HL-60 (cell line): Measurements from ENCODE around the gene NQO2.

Source experiments
- DNase-seq, 2 experiments: peaks; one replicate each; pipeline ENCODE4 v3.0.0-alpha.2; 2010 to 2020; ENCODE audit warnings: low read depth in 1 of 2, low spot score in 1 of 2
- H3K27ac ChIP-seq: fragments of 250-450 bp; sonication (Bioruptor Pico); replicated peaks from 2 replicates; pipeline ENCODE4 v1.5.1; 2020; ENCODE audit warnings: mild to moderate bottlenecking, moderate library complexity
- H3K27me3 ChIP-seq: fragments of 250-450 bp; sonication (Bioruptor Pico); 2 replicates; pipeline ENCODE4 v1.5.1; 2021; ENCODE audit warnings: mild to moderate bottlenecking, moderate library complexity; ENCODE audit not compliant: insufficient read depth, poor library complexity, severe bottlenecking
- H3K4me3 ChIP-seq: replicated peaks from 2 replicates; pipeline ENCODE4 v1.5.1; 2011; ENCODE audit warnings: mild to moderate bottlenecking, control low read depth, low read length; ENCODE audit not compliant: insufficient read depth
- GABPA ChIP-seq: IDR thresholded peaks from 2 replicates; pipeline ENCODE4 v1.6.1; 2012; ENCODE audit warnings: low read depth
- POLR2AphosphoS5 ChIP-seq: IDR thresholded peaks from 2 replicates; pipeline ENCODE4 v1.6.1; 2012; ENCODE audit warnings: low read depth
- SPI1 ChIP-seq: IDR thresholded peaks from 2 replicates; pipeline ENCODE4 v1.6.1; 2012; ENCODE audit warnings: low read depth, mild to moderate bottlenecking, borderline replicate concordance
- TF ChIP-seq, protein P1 (sequence below): IDR thresholded peaks from one replicate; pipeline ENCODE4 v1.5.1; 2011; ENCODE audit warnings: low read length, control low read depth, inconsistent platforms; ENCODE audit not compliant: insufficient read depth
- TF ChIP-seq, protein P2 (sequence below): IDR thresholded peaks from 2 replicates; pipeline ENCODE4 v1.6.1; 2012; ENCODE audit warnings: low read depth; ENCODE audit not compliant: insufficient replicate concordance

NQO2 gene

DNA sequence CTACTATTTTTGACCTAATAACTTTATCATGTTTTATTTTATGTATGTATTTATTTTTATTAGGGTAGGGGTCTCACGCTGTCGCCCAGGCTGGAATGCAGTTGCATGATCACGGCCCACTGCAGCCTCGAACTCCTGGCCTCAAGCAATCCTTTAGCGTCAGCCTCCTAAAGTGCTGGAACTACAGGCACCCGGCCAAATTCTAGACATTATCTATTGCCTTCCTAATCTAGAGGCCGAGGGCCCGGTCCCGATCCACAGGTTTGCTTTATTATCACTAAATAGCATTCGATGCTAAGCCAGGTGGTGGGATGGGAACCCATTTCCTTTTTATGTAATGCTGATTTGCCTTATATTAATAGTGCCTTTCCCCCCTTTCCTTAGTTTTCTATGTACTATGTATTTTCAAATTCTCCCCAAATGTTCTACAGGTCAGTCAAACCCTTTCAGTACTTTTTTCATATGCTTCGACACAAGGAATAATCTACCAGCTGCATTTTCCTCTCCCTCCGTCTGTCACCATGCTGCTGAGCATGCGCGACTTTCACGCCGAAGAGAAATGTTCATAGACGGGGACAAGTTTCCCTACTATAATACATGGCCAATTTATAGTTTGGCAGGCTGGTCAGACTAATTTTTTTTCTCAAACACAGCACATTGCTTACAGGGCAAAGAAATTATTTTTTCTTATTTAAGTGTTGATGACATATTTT, 34.7 kb upstream of the NQO2 start:
- H3K27ac ChIP-seq: no peak overlapping the region
- H3K27me3 ChIP-seq: no peaks in the 10 kb centered on the region
- no peak overlapping the region for H3K4me3 ChIP-seq
- no peak for DNase-seq
- TF ChIP-seq SPI1: no peak
- no peak for TF ChIP-seq POLR2AphosphoS5
- TF ChIP-seq, protein P1, sequence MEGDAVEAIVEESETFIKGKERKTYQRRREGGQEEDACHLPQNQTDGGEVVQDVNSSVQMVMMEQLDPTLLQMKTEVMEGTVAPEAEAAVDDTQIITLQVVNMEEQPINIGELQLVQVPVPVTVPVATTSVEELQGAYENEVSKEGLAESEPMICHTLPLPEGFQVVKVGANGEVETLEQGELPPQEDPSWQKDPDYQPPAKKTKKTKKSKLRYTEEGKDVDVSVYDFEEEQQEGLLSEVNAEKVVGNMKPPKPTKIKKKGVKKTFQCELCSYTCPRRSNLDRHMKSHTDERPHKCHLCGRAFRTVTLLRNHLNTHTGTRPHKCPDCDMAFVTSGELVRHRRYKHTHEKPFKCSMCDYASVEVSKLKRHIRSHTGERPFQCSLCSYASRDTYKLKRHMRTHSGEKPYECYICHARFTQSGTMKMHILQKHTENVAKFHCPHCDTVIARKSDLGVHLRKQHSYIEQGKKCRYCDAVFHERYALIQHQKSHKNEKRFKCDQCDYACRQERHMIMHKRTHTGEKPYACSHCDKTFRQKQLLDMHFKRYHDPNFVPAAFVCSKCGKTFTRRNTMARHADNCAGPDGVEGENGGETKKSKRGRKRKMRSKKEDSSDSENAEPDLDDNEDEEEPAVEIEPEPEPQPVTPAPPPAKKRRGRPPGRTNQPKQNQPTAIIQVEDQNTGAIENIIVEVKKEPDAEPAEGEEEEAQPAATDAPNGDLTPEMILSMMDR: no peak
- TF ChIP-seq, protein P2, sequence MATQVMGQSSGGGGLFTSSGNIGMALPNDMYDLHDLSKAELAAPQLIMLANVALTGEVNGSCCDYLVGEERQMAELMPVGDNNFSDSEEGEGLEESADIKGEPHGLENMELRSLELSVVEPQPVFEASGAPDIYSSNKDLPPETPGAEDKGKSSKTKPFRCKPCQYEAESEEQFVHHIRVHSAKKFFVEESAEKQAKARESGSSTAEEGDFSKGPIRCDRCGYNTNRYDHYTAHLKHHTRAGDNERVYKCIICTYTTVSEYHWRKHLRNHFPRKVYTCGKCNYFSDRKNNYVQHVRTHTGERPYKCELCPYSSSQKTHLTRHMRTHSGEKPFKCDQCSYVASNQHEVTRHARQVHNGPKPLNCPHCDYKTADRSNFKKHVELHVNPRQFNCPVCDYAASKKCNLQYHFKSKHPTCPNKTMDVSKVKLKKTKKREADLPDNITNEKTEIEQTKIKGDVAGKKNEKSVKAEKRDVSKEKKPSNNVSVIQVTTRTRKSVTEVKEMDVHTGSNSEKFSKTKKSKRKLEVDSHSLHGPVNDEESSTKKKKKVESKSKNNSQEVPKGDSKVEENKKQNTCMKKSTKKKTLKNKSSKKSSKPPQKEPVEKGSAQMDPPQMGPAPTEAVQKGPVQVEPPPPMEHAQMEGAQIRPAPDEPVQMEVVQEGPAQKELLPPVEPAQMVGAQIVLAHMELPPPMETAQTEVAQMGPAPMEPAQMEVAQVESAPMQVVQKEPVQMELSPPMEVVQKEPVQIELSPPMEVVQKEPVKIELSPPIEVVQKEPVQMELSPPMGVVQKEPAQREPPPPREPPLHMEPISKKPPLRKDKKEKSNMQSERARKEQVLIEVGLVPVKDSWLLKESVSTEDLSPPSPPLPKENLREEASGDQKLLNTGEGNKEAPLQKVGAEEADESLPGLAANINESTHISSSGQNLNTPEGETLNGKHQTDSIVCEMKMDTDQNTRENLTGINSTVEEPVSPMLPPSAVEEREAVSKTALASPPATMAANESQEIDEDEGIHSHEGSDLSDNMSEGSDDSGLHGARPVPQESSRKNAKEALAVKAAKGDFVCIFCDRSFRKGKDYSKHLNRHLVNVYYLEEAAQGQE: no peak
- TF ChIP-seq GABPA: no peak

DNA sequence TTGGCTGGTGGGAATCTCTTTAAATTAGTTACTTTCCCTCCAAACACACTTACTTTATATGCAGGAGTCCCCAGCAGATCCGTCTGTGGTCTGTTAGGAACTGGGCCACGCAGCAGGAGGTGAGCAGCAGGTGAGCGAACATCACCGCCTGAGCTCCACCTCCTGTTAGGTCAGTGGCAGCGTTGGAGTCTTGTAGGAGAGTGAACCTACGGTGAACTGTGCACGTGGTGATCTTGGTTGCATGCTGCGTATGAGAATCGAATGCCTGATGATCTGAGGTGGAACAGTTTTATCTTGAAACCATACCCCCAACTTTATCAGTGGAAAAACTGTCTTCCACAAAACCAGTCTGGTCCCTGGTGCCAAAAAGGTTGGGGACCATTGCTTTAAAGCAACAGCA, 33.3 kb upstream of the NQO2 start:
- H3K27me3 ChIP-seq: no peaks in the 10 kb centered on the region
- no peak overlapping the region for H3K27ac ChIP-seq
- H3K4me3 ChIP-seq: no peak overlapping the region
- no peak for DNase-seq
- no peak for TF ChIP-seq SPI1
- TF ChIP-seq GABPA: no peak
- TF ChIP-seq, protein P2: no peak
- TF ChIP-seq, protein P1: no peak

DNA sequence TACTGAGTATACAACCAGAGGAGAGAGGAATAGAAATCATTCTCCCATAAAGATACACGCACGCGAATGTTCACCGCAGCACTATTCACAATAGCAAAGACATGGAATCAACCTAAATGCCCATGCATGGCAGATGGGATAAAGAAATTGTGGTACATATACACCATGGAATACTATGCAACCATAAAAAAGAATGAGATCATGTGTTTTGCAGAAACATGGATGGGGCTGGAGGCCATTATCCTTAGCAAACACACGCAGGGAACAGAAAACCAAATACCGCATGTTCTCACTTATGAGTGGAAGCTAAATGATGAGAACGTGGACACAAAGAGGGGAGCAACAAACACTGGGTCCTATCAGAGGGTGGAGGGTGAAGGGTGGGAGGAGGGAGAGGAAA, 31.8 kb upstream of the NQO2 start:
- TF ChIP-seq GABPA (no peak), POLR2AphosphoS5 (no peak), SPI1 (no peak)
- TF ChIP-seq, protein P2: no peak
- TF ChIP-seq, protein P1: no peak
- Histone ChIP-seq H3K27me3 (no peaks in the 10 kb centered on the region), H3K27ac (no peak overlapping the region), H3K4me3 (no peak overlapping the region)
- DNase-seq: no peak
